ENCODE measurements around the gene DSG1. TPM values are rescaled to one million over a fixed set of nuclear protein-coding genes. Genes with fewer than 3 reads are reported as not detected.

DSG1 gene
- total RNA-seq, 1 donor, result not detected

DNA sequence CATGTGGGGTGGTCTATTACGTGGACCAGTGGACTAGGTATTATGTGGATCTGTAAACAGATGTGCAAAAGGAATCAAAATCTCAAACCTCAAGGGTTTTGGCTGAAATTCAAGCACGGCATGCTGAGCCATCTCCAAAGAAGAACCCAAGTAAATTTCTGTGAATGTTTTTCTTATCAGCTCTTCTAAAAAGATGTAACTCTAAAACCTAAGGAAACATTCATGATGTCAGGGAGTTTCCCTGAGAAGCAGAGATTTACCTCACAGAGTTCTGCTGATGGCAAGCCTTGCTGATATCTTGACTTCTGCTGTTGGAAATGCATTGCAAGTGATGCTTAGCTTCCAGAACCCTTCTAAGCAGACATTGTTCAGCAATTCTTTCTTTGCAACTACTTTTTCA lies 80.2 kb downstream of the DSG1 start:
- H3K27me3 ChIP-seq (ENCODE audit: insufficient read depth, low read length), result no peaks in the 10 kb centered on the region
- no peak overlapping the region for H3K4me2 ChIP-seq (ENCODE audit: insufficient read depth, low read length)
- TF ChIP-seq, protein P1, sequence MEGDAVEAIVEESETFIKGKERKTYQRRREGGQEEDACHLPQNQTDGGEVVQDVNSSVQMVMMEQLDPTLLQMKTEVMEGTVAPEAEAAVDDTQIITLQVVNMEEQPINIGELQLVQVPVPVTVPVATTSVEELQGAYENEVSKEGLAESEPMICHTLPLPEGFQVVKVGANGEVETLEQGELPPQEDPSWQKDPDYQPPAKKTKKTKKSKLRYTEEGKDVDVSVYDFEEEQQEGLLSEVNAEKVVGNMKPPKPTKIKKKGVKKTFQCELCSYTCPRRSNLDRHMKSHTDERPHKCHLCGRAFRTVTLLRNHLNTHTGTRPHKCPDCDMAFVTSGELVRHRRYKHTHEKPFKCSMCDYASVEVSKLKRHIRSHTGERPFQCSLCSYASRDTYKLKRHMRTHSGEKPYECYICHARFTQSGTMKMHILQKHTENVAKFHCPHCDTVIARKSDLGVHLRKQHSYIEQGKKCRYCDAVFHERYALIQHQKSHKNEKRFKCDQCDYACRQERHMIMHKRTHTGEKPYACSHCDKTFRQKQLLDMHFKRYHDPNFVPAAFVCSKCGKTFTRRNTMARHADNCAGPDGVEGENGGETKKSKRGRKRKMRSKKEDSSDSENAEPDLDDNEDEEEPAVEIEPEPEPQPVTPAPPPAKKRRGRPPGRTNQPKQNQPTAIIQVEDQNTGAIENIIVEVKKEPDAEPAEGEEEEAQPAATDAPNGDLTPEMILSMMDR (IDR thresholded peaks at IDR 0.05; ENCODE audit: extremely low read depth, low read depth, low read length), result no peak
- H3K79me2 ChIP-seq (ENCODE audit: insufficient read depth, low read length), result no peaks in the 10 kb centered on the region
- no peak overlapping the region for H3K4me3 ChIP-seq (ENCODE audit: insufficient read depth, low read length)
- H4K20me1 ChIP-seq (ENCODE audit: insufficient read depth, low read length), result no peaks in the 10 kb centered on the region
- no peak for DNase-seq (ENCODE audit: insufficient read length, low spot score, missing footprints)
- H3K9me3 ChIP-seq (ENCODE audit: low read depth, low read length), result no peaks in the 10 kb centered on the region
- no peak overlapping the region for H3K27ac ChIP-seq (ENCODE audit: low read depth, low read length)
- H3K36me3 ChIP-seq (ENCODE audit: insufficient read depth, low read length), result no peaks in the 10 kb centered on the region
- H3K4me1 ChIP-seq (ENCODE audit: insufficient read depth, low read length), result no peaks in the 10 kb centered on the region
- H2AFZ ChIP-seq (ENCODE audit: low read length), result no peak overlapping the region

DNA sequence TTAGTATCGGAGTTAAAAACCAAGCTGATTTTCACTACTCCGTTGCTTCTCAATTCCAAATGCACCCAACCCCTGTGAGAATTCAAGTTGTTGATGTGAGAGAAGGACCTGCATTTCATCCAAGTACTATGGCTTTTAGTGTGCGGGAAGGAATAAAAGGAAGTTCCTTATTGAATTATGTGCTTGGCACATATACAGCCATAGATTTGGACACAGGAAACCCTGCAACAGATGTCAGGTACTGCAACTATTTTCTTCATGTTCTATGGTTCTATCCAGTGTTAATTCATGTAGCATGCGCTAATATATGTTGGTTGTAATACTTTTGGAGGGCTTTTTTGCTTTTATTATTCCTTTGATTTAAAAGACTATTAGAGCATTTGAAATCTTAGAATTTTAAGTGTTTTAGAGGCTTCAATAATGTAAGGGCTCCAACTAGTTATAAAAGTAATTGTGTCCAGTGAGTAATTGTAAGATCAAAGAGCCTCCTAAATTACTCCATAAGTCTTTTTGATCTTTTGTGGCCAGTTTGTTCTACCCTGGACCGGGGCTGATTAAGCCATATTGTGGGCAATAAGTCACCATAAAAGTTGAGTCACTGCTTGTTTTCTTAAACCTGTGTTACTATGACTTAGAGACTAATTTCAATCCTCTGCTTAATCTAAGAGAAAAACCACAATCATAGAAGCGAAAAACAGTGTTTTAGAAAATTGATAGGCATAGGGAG lies 81.5 kb downstream of the DSG1 start:
- Histone ChIP-seq H4K20me1 (ENCODE audit: insufficient read depth, low read length) (no peaks in the 10 kb centered on the region), H2AFZ (ENCODE audit: low read length) (no peak overlapping the region), H3K4me1 (ENCODE audit: insufficient read depth, low read length) (no peaks in the 10 kb centered on the region), H3K36me3 (ENCODE audit: insufficient read depth, low read length) (no peaks in the 10 kb centered on the region), H3K4me2 (ENCODE audit: insufficient read depth, low read length) (no peak overlapping the region), H3K4me3 (ENCODE audit: insufficient read depth, low read length) (no peak overlapping the region), H3K27me3 (ENCODE audit: insufficient read depth, low read length) (no peaks in the 10 kb centered on the region), H3K9me3 (ENCODE audit: low read depth, low read length) (no peaks in the 10 kb centered on the region), H3K79me2 (ENCODE audit: insufficient read depth, low read length) (no peaks in the 10 kb centered on the region), H3K27ac (ENCODE audit: low read depth, low read length) (no peak overlapping the region)
- TF ChIP-seq, protein P1 (IDR thresholded peaks at IDR 0.05; ENCODE audit: extremely low read depth, low read depth, low read length), result no peak
- DNase-seq (ENCODE audit: insufficient read length, low spot score, missing footprints), result no peak

DNA sequence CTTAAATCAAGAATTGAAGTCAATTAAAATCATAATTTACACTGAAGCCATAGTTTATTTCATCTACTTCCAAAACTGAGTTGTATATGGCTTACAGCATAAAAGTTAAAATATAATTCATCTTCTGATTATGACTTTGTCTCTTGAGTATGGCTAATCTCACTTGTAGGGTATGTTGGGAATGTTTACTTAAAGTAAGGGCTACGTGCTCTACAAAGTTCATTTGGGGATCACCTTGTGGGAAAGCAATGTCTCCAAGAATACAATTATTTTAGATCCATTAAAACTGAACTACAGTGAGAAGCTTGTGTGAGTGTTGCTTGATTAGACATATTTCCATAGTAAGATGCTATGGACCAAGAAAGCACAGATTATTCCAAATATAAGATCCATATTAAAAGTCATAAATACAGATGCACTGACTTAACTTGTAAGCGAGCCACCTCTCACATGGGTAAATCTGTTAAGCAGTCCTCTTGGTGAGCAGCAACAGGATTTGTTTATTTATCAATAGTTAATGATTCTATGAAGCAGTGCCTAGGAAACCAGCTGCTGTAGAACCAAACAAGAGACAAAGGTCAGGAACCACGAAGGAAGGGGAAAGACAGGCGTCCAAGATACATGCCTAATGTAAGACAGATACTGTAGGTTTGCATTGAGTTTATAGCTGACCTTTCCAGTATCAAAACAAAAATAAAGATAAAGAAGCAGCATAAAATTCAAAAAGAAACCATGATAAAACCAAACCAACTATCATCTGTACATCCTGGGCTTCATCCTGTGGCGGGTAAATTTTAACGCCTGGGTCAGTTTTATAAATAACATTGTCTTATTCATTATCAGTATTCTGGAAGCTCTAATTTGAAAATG lies 83.4 kb downstream of the DSG1 start:
- H3K4me3 ChIP-seq (ENCODE audit: insufficient read depth, low read length), result no peak overlapping the region
- H3K4me2 ChIP-seq (ENCODE audit: insufficient read depth, low read length), result no peak overlapping the region
- no peaks in the 10 kb centered on the region for H3K79me2 ChIP-seq (ENCODE audit: insufficient read depth, low read length)
- H3K9me3 ChIP-seq (ENCODE audit: low read depth, low read length), result no peaks in the 10 kb centered on the region
- no peaks in the 10 kb centered on the region for H4K20me1 ChIP-seq (ENCODE audit: insufficient read depth, low read length)
- H2AFZ ChIP-seq (ENCODE audit: low read length), result no peak overlapping the region
- TF ChIP-seq, protein P1 (IDR thresholded peaks at IDR 0.05; ENCODE audit: extremely low read depth, low read depth, low read length), result no peak
- no peak for DNase-seq (ENCODE audit: insufficient read length, low spot score, missing footprints)
- no peaks in the 10 kb centered on the region for H3K4me1 ChIP-seq (ENCODE audit: insufficient read depth, low read length)
- no peak overlapping the region for H3K27ac ChIP-seq (ENCODE audit: low read depth, low read length)
- no peaks in the 10 kb centered on the region for H3K36me3 ChIP-seq (ENCODE audit: insufficient read depth, low read length)
- no peaks in the 10 kb centered on the region for H3K27me3 ChIP-seq (ENCODE audit: insufficient read depth, low read length)

GRCh38 chr18:31402026-31402373 lies 84.0 kb downstream of the DSG1 start:
- Histone ChIP-seq H3K27ac (ENCODE audit: low read depth, low read length) (no peak overlapping the region), H3K4me2 (ENCODE audit: insufficient read depth, low read length) (no peak overlapping the region), H4K20me1 (ENCODE audit: insufficient read depth, low read length) (no peaks in the 10 kb centered on the region), H3K36me3 (ENCODE audit: insufficient read depth, low read length) (no peaks in the 10 kb centered on the region), H2AFZ (ENCODE audit: low read length) (no peak overlapping the region), H3K4me1 (ENCODE audit: insufficient read depth, low read length) (no peaks in the 10 kb centered on the region), H3K4me3 (ENCODE audit: insufficient read depth, low read length) (no peak overlapping the region), H3K79me2 (ENCODE audit: insufficient read depth, low read length) (no peaks in the 10 kb centered on the region), H3K9me3 (ENCODE audit: low read depth, low read length) (no peaks in the 10 kb centered on the region), H3K27me3 (ENCODE audit: insufficient read depth, low read length) (no peaks in the 10 kb centered on the region)
- no peak for DNase-seq (ENCODE audit: insufficient read length, low spot score, missing footprints)
- TF ChIP-seq, protein P1 (IDR thresholded peaks at IDR 0.05; ENCODE audit: extremely low read depth, low read depth, low read length), result no peak

All from osteoblast (primary cell).